Activated CD4-positive, alpha-beta T cell treated with anti-CD3 and anti-CD28 coated beads for 36 hours (primary cell): ENCODE data around the gene CFAP97D2. TPM values are rescaled to one million over a fixed set of nuclear protein-coding genes. Genes with fewer than 3 reads are reported as not detected.
A peak's percentile ranks its signal among the peaks of the same experiment; 100 is the strongest.
"Not testable (repeated sequence)": the region's sequence is repeated elsewhere in the genome, so short reads cannot be mapped to it uniquely, and the experiment has no call there.

ENCODE experiments used
- ATAC-seq: fragments of 200-7000 bp; cut with Tn5 transposase; one replicate; pipeline ENCODE4 v1.10.0; 2021; ENCODE audit warnings: mild to moderate bottlenecking, moderate library complexity
- CTCF ChIA-PET: fragments of 350-600 bp; sonication (Branson Sonifier 250); formaldehyde crosslinking; loops from one replicate; lab custom pipeline; 2021; ENCODE audit warnings: antibody characterized with exemption; lab: Charles Lee
- POLR2A ChIA-PET: fragments of 350-600 bp; sonication (Branson Sonifier 250); formaldehyde crosslinking; loops from one replicate; lab custom pipeline; 2021; ENCODE audit warnings: antibody characterized with exemption, inconsistent platforms; lab: Charles Lee
- DNase-seq: peaks from one replicate; pipeline ENCODE4 v3.0.0-alpha.2; 2020
- H3K27ac Mint-ChIP-seq: one replicate; pipeline ENCODE4 v1.8.0; 2021; ENCODE audit warnings: mixed read lengths
- H3K27me3 Mint-ChIP-seq: one replicate; pipeline ENCODE4 v1.8.0; 2021; ENCODE audit warnings: mixed read lengths
- H3K36me3 Mint-ChIP-seq: one replicate; pipeline ENCODE4 v1.8.0; 2021; ENCODE audit warnings: low read depth, mixed read lengths
- H3K4me1 Mint-ChIP-seq: one replicate; pipeline ENCODE4 v1.8.0; 2021; ENCODE audit warnings: mixed read lengths
- H3K4me3 Mint-ChIP-seq: one replicate; pipeline ENCODE4 v1.8.0; 2021; ENCODE audit warnings: mild to moderate bottlenecking, moderate library complexity, mixed read lengths
- H3K9me3 Mint-ChIP-seq: one replicate; pipeline ENCODE4 v1.8.0; 2021; ENCODE audit warnings: low read depth, mixed read lengths
- intact Hi-C, 2 experiments: fragments of 100-400 bp; cut with DNase I in 1 of 2; cut with micrococcal nuclease in 1 of 2; formaldehyde crosslinking; loops; one replicate each; pipeline versions ENCODE4 v1.14.2 to v1.15.1; 2022 to 2024; cut with DNase I, micrococcal nuclease
- total RNA-seq, 2 experiments: library from RNA; stranded (reverse); gene quantifications; one replicate each; pipeline ENCODE4 v1.2.3, GENCODE V29; 2021

CFAP97D2 gene
- total RNA-seq, 2 experiments from 2014 or later, result not detected

DNA sequence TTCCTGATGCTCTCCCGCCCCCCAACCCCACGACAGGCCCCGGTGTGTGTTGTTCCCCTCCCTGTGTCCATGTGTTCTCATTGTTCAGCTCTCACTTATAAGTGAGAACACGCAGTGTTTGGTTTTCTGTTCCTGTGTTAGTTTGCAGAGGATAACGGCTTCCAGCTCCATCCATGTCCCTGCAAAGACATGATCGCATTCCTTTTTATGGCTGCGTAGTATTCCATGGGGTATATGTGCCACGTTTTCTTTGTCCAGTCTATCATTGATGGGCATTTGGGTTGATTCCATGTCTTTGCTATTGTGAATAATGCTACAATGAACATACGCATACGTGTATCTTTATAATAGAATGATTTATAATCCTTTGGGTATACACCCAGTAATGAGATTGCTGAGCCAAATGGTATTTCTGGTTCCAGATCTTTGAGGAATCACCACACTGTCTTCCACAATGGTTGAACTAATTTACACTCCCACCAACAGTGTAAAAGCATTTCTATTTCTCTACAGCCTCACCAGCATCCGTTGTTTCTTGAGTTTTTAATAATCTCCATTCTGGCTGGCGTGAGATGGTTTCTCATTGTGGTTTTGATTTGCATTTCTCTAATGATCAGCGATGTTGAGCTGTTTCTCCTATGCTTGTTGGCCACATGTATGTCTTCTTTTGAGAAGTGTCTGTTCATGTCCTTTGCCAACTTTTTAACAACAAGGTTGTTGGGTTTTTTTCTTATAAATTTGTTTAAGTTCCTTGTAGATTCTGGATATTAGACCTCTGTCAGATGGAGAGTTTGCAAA, 20.0 kb upstream of the CFAP97D2 start:
- POLR2A ChIA-PET, H3K9me3 Mint-ChIP-seq, H3K36me3 Mint-ChIP-seq, intact Hi-C loops, ATAC-seq, H3K27ac Mint-ChIP-seq, H3K27me3 Mint-ChIP-seq, DNase-seq, H3K4me3 Mint-ChIP-seq: not testable (repeated sequence)
- CTCF ChIA-PET, result interaction anchor here (0.8 kb wide), 1 partner anchor 64 kb away, joined by 3 read pairs; no protein-coding TSS in a partner anchor
- H3K4me1 Mint-ChIP-seq, result peaks cover 66% of the 10 kb centered on the region

DNA sequence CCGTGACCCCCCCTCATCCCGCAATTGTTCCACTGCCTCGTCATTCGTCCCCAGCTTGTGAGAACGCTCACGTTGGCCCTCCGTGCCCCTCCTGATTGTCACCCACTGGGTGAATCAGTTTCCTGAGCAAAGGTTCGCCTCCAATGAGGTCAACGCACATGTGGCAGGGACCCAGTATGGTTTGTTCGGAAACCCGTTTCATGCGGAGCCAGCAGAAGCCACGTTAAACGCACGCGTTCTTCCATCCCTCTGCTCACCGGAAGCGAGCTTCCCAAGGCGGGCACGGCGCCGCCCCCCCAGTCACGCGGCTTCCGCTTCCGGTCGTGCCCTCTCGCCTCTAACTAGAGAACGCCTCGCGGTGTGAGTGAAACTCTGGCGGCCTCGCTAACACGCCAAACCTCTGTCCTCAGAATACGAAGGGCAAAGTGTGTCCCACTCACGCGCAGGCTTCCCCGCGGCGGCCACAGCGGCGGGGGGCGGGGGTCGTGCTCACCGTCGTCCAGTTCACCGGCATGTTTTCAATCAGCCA, 18.0 kb upstream of the CFAP97D2 start:
- intact Hi-C loops, result no loop called here
- peak overlapping the region; percentile 79 for H3K27ac Mint-ChIP-seq
- ATAC-seq, result no peak

DNA sequence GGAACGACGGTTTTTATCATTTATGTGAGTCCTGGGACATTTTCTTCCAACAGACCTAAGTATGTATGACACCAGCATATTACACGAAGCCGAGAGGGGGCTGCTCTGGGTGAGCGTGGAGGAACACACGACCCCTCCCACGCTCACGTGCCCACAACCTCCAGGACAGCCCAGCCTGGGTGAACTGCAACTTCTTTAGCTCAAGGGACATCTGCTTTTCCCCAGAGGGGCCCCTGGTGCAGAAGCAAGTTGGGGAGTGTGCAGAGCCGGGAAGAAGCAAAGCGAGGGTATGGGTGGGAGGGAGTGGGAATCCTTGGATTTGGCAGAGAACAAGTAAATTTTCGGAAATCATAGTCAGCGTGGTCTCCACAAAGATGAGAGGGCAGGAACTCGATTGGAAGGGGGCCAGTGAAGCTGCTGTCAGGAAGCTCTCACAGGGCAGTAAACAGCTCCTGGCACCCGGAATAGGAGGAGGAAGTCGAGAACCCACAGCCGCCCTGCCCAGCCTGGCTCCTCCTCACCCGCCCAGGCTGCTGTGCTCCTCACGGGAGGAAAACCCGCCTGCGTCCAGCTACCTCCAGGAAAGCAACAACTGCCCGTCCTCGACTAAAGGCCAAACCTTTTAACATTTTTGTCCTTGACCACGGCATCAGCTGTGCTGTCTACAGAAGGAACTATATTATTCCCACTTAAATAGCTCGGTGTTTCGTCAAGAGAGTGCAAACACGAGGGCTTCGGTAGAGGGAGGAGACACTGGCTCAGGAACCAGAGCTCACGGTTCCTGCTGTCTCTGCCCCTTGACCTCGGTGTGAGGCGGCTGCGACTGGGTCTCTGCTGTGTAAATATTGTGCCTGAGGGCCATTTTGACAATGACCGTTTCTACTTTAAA, 17.2 kb upstream of the CFAP97D2 start:
- CTCF ChIA-PET, result interaction anchor here (0.7 to 1.8 kb wide), 9 partner anchors 9 to 64 kb away, joined by 3 to 5 read pairs (median 4); no protein-coding TSS in a partner anchor
- H3K4me3 Mint-ChIP-seq, result peak overlapping the region; percentile 55
- peak; percentile 55 for DNase-seq
- H3K27ac Mint-ChIP-seq, result peak overlapping the region; percentile 79
- H3K36me3 Mint-ChIP-seq, result peaks cover 2% of the 10 kb centered on the region
- peaks cover 7% of the 10 kb centered on the region for H3K9me3 Mint-ChIP-seq
- POLR2A ChIA-PET, result interaction anchor here (0.6 to 1.5 kb wide), 2 partner anchors 17 to 96 kb away, joined by 3 to 4 read pairs; no protein-coding TSS in a partner anchor
- peak; percentile 75 for ATAC-seq
- no peaks in the 10 kb centered on the region for H3K27me3 Mint-ChIP-seq
- H3K4me1 Mint-ChIP-seq, result peaks cover 78% of the 10 kb centered on the region
- intact Hi-C loops, result no loop called here

More for the DNA sequence above, 18.0 kb upstream of the CFAP97D2 start:
- ChIA-PET CTCF (interaction anchor here (0.8 to 1.3 kb wide), 4 partner anchors 9 to 15 kb away, joined by 3 to 5 read pairs (median 4); no protein-coding TSS in a partner anchor), POLR2A (interaction anchor here (1.5 kb wide), 1 partner anchor 16 kb away, joined by 4 read pairs; no protein-coding TSS in a partner anchor)
- H3K4me3 Mint-ChIP-seq, result no peak overlapping the region
- peaks cover 2% of the 10 kb centered on the region for H3K36me3 Mint-ChIP-seq
- no peaks in the 10 kb centered on the region for H3K27me3 Mint-ChIP-seq
- H3K4me1 Mint-ChIP-seq, result peaks cover 76% of the 10 kb centered on the region
- no peak for DNase-seq
- peaks cover 7% of the 10 kb centered on the region for H3K9me3 Mint-ChIP-seq

DNA sequence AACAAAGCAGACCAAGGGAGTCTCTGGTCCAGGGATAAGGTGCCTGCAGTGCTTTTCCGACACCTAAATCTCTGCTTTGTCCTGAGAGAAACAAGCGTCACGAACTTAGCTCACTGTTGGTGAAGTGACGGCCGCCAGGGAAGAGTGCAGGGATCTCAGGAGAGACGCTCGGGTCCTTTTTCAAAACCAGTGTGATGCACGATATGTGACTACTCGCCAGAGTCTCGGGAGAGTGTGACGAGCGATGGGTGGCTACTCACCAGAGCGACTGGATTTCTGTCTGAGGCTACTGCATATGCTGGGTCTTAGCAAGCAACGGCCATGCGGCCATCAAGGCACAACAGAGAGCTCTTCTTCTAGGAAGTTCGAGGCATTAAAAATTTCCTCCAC, 16.5 kb upstream of the CFAP97D2 start:
- POLR2A ChIA-PET, result interaction anchor here (1.5 kb wide), 1 partner anchor 17 kb away, joined by 4 read pairs; no protein-coding TSS in a partner anchor
- peaks cover 79% of the 10 kb centered on the region for H3K4me1 Mint-ChIP-seq
- intact Hi-C loops, result no loop called here
- peak overlapping the region; percentile 55 for H3K4me3 Mint-ChIP-seq
- peaks cover 7% of the 10 kb centered on the region for H3K9me3 Mint-ChIP-seq
- CTCF ChIA-PET, result interaction anchor here (0.6 to 1.8 kb wide), 6 partner anchors 8 to 63 kb away, joined by 3 to 5 read pairs (median 4); no protein-coding TSS in a partner anchor
- H3K36me3 Mint-ChIP-seq, result peaks cover 2% of the 10 kb centered on the region
- H3K27ac Mint-ChIP-seq, result peak overlapping the region; percentile 79
- no peaks in the 10 kb centered on the region for H3K27me3 Mint-ChIP-seq
- no peak for ATAC-seq
- DNase-seq, result no peak

DNA sequence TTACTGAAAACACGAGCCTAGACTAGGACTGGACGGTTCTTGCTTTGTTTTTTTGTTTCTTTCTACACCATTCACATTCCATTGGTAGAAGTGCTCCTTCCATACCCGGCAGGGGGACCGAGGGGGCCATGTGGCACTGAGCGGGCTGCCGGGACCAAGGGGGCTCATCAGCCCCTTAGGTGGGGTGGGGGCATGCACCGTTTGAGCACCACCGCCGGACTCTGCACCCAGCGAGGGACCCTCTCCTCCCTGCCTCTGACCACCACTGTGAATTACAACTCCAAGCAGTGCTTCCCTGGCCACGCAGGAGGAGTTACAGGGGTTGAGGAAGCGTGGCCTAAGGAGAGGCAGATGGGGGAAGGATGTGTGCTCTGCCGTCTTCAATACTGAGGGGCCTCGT, 15.0 kb upstream of the CFAP97D2 start:
- H3K36me3 Mint-ChIP-seq, result peaks cover 2% of the 10 kb centered on the region
- H3K9me3 Mint-ChIP-seq, result peaks cover 5% of the 10 kb centered on the region
- DNase-seq, result no peak
- H3K27me3 Mint-ChIP-seq, result no peaks in the 10 kb centered on the region
- ChIA-PET POLR2A (no interaction called here), CTCF (interaction anchor here (1.2 kb wide), 1 partner anchor 9 kb away, joined by 4 read pairs; no protein-coding TSS in a partner anchor)
- H3K27ac Mint-ChIP-seq, result no peak overlapping the region
- intact Hi-C loops, result no loop called here
- ATAC-seq, result no peak
- H3K4me3 Mint-ChIP-seq, result no peak overlapping the region
- peaks cover 78% of the 10 kb centered on the region for H3K4me1 Mint-ChIP-seq

DNA sequence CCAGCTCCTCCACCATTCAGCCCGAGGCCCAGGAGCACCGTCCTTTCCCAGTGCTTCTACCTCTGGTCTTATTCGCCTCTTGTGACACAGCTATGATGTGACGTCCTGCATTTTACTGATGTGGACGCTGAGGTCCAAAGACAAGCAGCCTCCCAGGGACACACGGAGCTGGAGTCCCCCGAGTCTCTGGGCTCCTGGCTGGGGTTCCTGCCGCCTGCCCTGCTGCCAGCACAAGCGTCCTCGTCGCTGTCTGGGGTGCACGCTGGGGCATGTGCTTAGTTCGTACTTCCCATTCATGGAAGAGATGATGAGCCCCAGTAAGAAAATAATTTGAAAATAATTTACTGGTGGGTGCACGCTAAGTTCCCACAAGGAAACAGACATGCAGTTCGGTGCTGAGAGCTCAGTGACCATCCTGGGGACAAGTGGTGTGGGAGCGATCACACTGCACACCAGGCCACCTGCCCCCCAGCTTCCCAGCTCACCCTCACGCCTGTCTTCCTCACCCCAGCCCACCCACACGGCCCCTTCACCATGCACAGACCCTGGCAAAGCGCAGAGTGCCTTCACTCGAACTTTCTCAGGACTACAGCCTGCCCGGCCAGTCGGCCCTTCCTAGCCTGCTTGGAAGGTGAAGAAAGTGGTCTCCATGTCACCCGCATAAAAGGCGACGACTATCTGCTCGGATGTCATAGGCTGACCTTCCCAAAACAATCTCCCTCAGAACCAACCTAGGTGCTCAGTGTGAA, 14.2 kb upstream of the CFAP97D2 start:
- H3K4me3 Mint-ChIP-seq, result no peak overlapping the region
- H3K9me3 Mint-ChIP-seq, result peaks cover 5% of the 10 kb centered on the region
- H3K4me1 Mint-ChIP-seq, result peaks cover 73% of the 10 kb centered on the region
- H3K27ac Mint-ChIP-seq, result peak overlapping the region; percentile 37
- ChIA-PET CTCF (interaction anchor here (0.9 to 1.1 kb wide), 2 partner anchors 10 to 285 kb away, joined by 3 to 4 read pairs; no protein-coding TSS in a partner anchor), POLR2A (no interaction called here)
- peaks cover 2% of the 10 kb centered on the region for H3K36me3 Mint-ChIP-seq
- no peaks in the 10 kb centered on the region for H3K27me3 Mint-ChIP-seq
- intact Hi-C loops, result no loop called here
- DNase-seq, result no peak
- ATAC-seq, result no peak

DNA sequence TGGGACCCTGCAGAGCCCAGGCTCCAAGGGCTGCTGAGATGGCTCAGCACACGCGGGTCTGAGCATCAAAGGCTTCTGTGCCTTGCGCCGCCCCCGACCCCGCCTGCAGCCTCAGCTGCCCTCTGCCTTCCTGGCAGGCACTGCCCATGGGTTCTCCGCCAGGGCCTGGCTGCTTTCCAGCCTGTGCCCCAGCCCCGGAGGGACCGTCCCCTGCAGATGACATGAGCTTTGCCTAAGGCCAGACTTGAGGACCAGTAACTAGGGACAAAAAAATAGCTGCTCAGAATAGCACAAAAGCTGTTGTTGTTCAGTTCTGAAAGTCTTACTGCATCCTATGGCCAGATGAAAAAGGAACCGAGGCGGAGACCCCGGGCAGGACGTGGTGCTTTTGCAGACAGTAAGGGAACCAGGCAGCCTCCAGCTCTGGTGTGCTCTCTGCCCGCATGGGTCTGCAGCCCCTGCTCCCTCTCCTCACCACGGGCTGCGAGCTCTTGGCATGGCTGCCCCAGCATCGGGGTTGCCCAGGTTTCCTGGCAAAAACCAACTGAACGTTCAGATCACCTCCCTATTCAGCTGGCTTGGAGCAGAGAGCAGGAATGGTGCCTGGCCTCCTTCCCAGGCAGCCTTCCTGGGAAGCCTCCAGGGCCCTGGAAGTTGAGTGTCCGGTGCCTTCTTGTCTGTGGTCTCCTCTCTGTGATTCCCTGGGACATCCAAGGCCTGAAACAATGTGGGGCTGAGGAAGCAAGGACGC, 12.5 kb upstream of the CFAP97D2 start:
- intact Hi-C loops, result no loop called here
- POLR2A ChIA-PET, result interaction anchor here (0.5 kb wide), 1 partner anchor 39 kb away, joined by 3 read pairs; no protein-coding TSS in a partner anchor
- ATAC-seq (no peak), DNase-seq (no peak)
- CTCF ChIA-PET, result interaction anchor here (0.8 to 1.5 kb wide), 6 partner anchors 14 to 74 kb away, joined by 3 to 7 read pairs (median 4); no protein-coding TSS in a partner anchor
- Mint-ChIP-seq H3K27ac (no peak overlapping the region), H3K4me3 (no peak overlapping the region), H3K36me3 (peaks cover under 1% of the 10 kb centered on the region), H3K27me3 (no peaks in the 10 kb centered on the region), H3K9me3 (no peaks in the 10 kb centered on the region), H3K4me1 (peaks cover 56% of the 10 kb centered on the region)

DNA sequence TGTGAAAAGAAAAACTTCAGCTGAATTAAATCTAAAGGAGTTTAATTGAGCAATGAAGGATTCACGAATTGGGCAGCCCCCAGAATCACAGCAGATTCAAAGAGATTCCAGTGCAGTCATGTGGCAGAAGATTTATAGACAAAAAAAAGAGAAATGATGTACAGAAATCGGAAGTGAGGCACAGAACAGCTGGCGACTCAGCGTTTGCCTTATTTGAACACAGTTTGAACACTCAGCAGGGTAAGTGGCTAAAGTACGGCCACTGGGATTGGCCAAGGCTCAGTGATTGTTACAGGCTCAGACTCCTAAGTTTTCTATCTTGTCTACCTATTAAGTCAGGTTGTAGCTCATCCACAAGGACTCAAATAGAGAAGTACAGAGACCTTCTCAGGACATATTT, 11.6 kb upstream of the CFAP97D2 start:
- CTCF ChIA-PET, result interaction anchor here (0.8 to 1.5 kb wide), 3 partner anchors 15 to 33 kb away, joined by 3 to 7 read pairs (median 5); no protein-coding TSS in a partner anchor
- Mint-ChIP-seq H3K27me3 (no peaks in the 10 kb centered on the region), H3K27ac (peak overlapping the region; percentile 56), H3K4me1 (peaks cover 47% of the 10 kb centered on the region), H3K9me3 (peaks cover 2% of the 10 kb centered on the region), H3K4me3 (no peak overlapping the region), H3K36me3 (peaks cover 2% of the 10 kb centered on the region)
- ATAC-seq (peak; percentile 71), DNase-seq (peak; percentile 48)
- intact Hi-C loops, result no loop called here
- POLR2A ChIA-PET, result no interaction called here

DNA sequence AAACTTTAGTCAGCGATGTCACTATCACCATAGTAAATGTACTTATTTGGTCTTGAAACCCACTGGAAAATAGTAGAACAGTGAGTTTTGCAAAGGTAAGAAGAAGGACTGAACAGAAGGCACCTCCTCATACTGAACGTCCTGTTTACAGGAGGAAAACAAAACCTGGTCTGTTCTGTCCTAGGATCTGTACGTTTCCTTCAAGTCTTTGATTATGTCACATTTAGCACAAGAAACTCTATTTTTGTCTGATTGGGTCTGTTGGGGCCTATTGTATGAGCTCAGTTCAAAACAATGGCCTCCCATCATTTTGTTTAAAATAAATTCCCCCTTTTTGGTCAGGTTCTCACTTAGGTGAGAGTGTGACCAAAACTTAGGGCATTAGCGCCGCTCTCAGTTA, 11.2 kb upstream of the CFAP97D2 start:
- H3K4me3 Mint-ChIP-seq, result no peak overlapping the region
- ATAC-seq (no peak), DNase-seq (no peak)
- intact Hi-C loops, result no loop called here
- H3K27me3 Mint-ChIP-seq, result no peaks in the 10 kb centered on the region
- H3K27ac Mint-ChIP-seq, result peak overlapping the region; percentile 56
- peaks cover 44% of the 10 kb centered on the region for H3K4me1 Mint-ChIP-seq
- POLR2A ChIA-PET, result no interaction called here
- CTCF ChIA-PET, result interaction anchor here (0.9 to 1.5 kb wide), 2 partner anchors 16 to 17 kb away, joined by 5 to 7 read pairs; no protein-coding TSS in a partner anchor
- H3K9me3 Mint-ChIP-seq, result peaks cover 6% of the 10 kb centered on the region
- peaks cover 2% of the 10 kb centered on the region for H3K36me3 Mint-ChIP-seq
